Measurements from ENCODE around the gene MUSTN1.

The MUSTN1 gene

GRCh38 chr3:52851348-52851747, 16.5 kb upstream of the MUSTN1 start:
- no peak for DNase-seq

GRCh38 chr3:52849656-52850055, 14.8 kb upstream of the MUSTN1 start:
- DNase-seq = no peak

GRCh38 chr3:52848617-52849016, 13.8 kb upstream of the MUSTN1 start:
- no peak for DNase-seq

GRCh38 chr3:52847726-52848125, 12.9 kb upstream of the MUSTN1 start:
- no peak for DNase-seq

GRCh38 chr3:52847241-52847640, 12.4 kb upstream of the MUSTN1 start:
- no peak for DNase-seq

GRCh38 chr3:52846432-52846965, 11.7 kb upstream of the MUSTN1 start:
- no peak for DNase-seq

- DNase-seq = no peak
These were observed 11.0 kb upstream of the MUSTN1 start for GRCh38 chr3:52845691-52846431.

- no peak for DNase-seq
These were observed 10.3 kb upstream of the MUSTN1 start for GRCh38 chr3:52845157-52845556.

GRCh38 chr3:52844290-52844975, 9.6 kb upstream of the MUSTN1 start:
- no peak for DNase-seq

- DNase-seq = no peak
These were observed 9.1 kb upstream of the MUSTN1 start for GRCh38 chr3:52843881-52844280.

GRCh38 chr3:52843108-52843865, 8.5 kb upstream of the MUSTN1 start:
- DNase-seq = no peak

GRCh38 chr3:52842424-52842823, 7.6 kb upstream of the MUSTN1 start:
- DNase-seq = no peak

- no peak for DNase-seq
These were observed 7.1 kb upstream of the MUSTN1 start for GRCh38 chr3:52841981-52842340.

GRCh38 chr3:52841211-52841980, 6.6 kb upstream of the MUSTN1 start:
- no peak for DNase-seq

GRCh38 chr3:52839892-52840545, 5.2 kb upstream of the MUSTN1 start:
- no peak for DNase-seq

GRCh38 chr3:52839268-52839575, 4.4 kb upstream of the MUSTN1 start:
- no peak for DNase-seq

GRCh38 chr3:52838561-52839267, 3.9 kb upstream of the MUSTN1 start:
- peak; percentile 8 for DNase-seq

- DNase-seq = no peak
These were observed 2.2 kb upstream of the MUSTN1 start for GRCh38 chr3:52836986-52837385.

- DNase-seq = no peak
These were observed 1.6 kb upstream of the MUSTN1 start for GRCh38 chr3:52836471-52836845.

- no peak for DNase-seq
These were observed 1.1 kb upstream of the MUSTN1 start for GRCh38 chr3:52835766-52836470.

- no peak for DNase-seq
These were observed 1.6 kb downstream of the MUSTN1 start for GRCh38 chr3:52833202-52833601.
